Immature natural killer cell (primary cell): ENCODE data around the gene TBKBP1. TPM values are rescaled to one million over a fixed set of nuclear protein-coding genes. Genes with fewer than 3 reads are reported as not detected.

Source experiments
- DNase-seq, 3 donors: peaks; one replicate each; pipeline ENCODE4 v3.0.0; 2022; ENCODE audit warnings: mixed read lengths in 1 of 3
- H3K27ac Mint-ChIP-seq, 6 donors: one replicate each; pipeline ENCODE4 v1.8.0; 2020; ENCODE audit warnings: mixed read lengths in 6 of 6, mild to moderate bottlenecking in 5 of 6, inconsistent platforms in 4 of 6, moderate library complexity in 3 of 6
- H3K27me3 Mint-ChIP-seq, 3 donors: one replicate each; pipeline ENCODE4 v1.8.0; 2020 to 2021; ENCODE audit warnings: low read depth in 3 of 3, mild to moderate bottlenecking in 3 of 3, mixed read lengths in 3 of 3, moderate library complexity in 3 of 3, inconsistent platforms in 1 of 3
- H3K36me3 Mint-ChIP-seq, 3 donors: one replicate each; pipeline ENCODE4 v1.8.0; 2020; ENCODE audit warnings: mixed read lengths in 3 of 3, inconsistent platforms in 2 of 3, mild to moderate bottlenecking in 2 of 3
- H3K4me1 Mint-ChIP-seq, 2 donors: one replicate each; pipeline ENCODE4 v1.8.0; 2020; ENCODE audit warnings: inconsistent platforms in 2 of 2, mild to moderate bottlenecking in 2 of 2, mixed read lengths in 2 of 2, moderate library complexity in 1 of 2
- H3K4me3 Mint-ChIP-seq, 5 donors: one replicate each; pipeline ENCODE4 v1.8.0; 2020; ENCODE audit warnings: mild to moderate bottlenecking in 5 of 5, mixed read lengths in 5 of 5, inconsistent platforms in 3 of 5, moderate library complexity in 3 of 5
- H3K9me3 Mint-ChIP-seq, 6 donors: one replicate each; pipeline ENCODE4 v1.8.0; 2020; ENCODE audit warnings: mild to moderate bottlenecking in 6 of 6, mixed read lengths in 6 of 6, inconsistent platforms in 4 of 6, moderate library complexity in 3 of 6
- polyA plus RNA-seq, 3 donors: library from polyadenylated mRNA; unstranded; fragments of 300-500 nt; fragmentation: Illumina TruSeq; gene quantifications; one replicate each; pipeline ENCODE4 v1.2.3, GENCODE V29; 2021

TBKBP1 gene
- polyA plus RNA-seq, 3 donors from 2014 or later, result 1.3 to 2.3 (median 2.2) TPM

GRCh38 chr17:47715669-47716325, 21.8 kb downstream of the TBKBP1 start:
- DNase-seq, result peak; percentile 50 to 53 (median 52)
- peaks cover 0 to 3% (median under 1%) of the 10 kb centered on the region in 3 donors for H3K36me3 Mint-ChIP-seq
- peak overlapping the region; percentile 75 to 91 (median 84) for H3K4me3 Mint-ChIP-seq
- H3K27ac Mint-ChIP-seq, result peak overlapping the region; percentile 93 to 99 (median 97)
- peaks cover 100% of the 10 kb centered on the region in 2 donors for H3K4me1 Mint-ChIP-seq
- H3K9me3 Mint-ChIP-seq, result no peaks in the 10 kb centered on the region
- peaks cover 12 to 24% (median 13%) of the 10 kb centered on the region in 3 donors for H3K27me3 Mint-ChIP-seq

- H3K4me3 Mint-ChIP-seq, result peak overlapping the region; percentile 75 to 91 (median 84)
- peaks cover 0 to 3% (median 0%) of the 10 kb centered on the region in 3 donors for H3K36me3 Mint-ChIP-seq
- peak overlapping the region; percentile 94 to 99 (median 97) for H3K27ac Mint-ChIP-seq
- peaks cover 99 to 100% of the 10 kb centered on the region in 2 donors for H3K4me1 Mint-ChIP-seq
- no peaks in the 10 kb centered on the region for H3K9me3 Mint-ChIP-seq
- H3K27me3 Mint-ChIP-seq, result peaks cover 12 to 24% (median 15%) of the 10 kb centered on the region in 3 donors
- no peak for DNase-seq
Measured at GRCh38 chr17:47716375-47716774, 22.4 kb downstream of the TBKBP1 start.

- Mint-ChIP-seq H3K4me3 (peak overlapping the region; percentile 75 to 91 (median 82)), H3K27ac (peak overlapping the region; percentile 91 to 99 (median 95)), H3K9me3 (no peaks in the 10 kb centered on the region), H3K4me1 (peaks cover 97 to 100% of the 10 kb centered on the region in 2 donors), H3K36me3 (no peaks in the 10 kb centered on the region), H3K27me3 (peaks cover 12 to 24% (median 16%) of the 10 kb centered on the region in 3 donors)
- peak in 2 of 3 donors; percentile 69 to 77 for DNase-seq
Measured at GRCh38 chr17:47717261-47717697, 23.3 kb downstream of the TBKBP1 start.

- DNase-seq, result no peak
- H3K27ac Mint-ChIP-seq, result peak overlapping the region; percentile 91 to 99 (median 95)
Measured at GRCh38 chr17:47717979-47718621, 24.1 kb downstream of the TBKBP1 start.

GRCh38 chr17:47718634-47719405, 24.9 kb downstream of the TBKBP1 start:
- Mint-ChIP-seq H3K4me3 (peak overlapping the region; percentile 75 to 91 (median 82)), H3K27ac (peak overlapping the region; percentile 91 to 99 (median 95)), H3K36me3 (no peaks in the 10 kb centered on the region), H3K4me1 (peaks cover 86 to 89% of the 10 kb centered on the region in 2 donors), H3K9me3 (no peaks in the 10 kb centered on the region), H3K27me3 (peaks cover 12 to 22% (median 16%) of the 10 kb centered on the region in 3 donors)
- no peak for DNase-seq

More at GRCh38 chr17:47717979-47718621, 24.1 kb downstream of the TBKBP1 start:
- no peaks in the 10 kb centered on the region for H3K9me3 Mint-ChIP-seq
- H3K36me3 Mint-ChIP-seq, result no peaks in the 10 kb centered on the region
- H3K27me3 Mint-ChIP-seq, result peaks cover 12 to 22% (median 16%) of the 10 kb centered on the region in 3 donors
- H3K4me3 Mint-ChIP-seq, result peak overlapping the region; percentile 75 to 91 (median 82)
- H3K4me1 Mint-ChIP-seq, result peaks cover 92 to 93% of the 10 kb centered on the region in 2 donors

- peak overlapping the region; percentile 75 to 91 (median 82) for H3K4me3 Mint-ChIP-seq
- H3K27ac Mint-ChIP-seq, result peak overlapping the region; percentile 91 to 99 (median 95)
- peak in 2 of 3 donors; percentile 59 to 61 for DNase-seq
- H3K9me3 Mint-ChIP-seq, result no peaks in the 10 kb centered on the region
- H3K36me3 Mint-ChIP-seq, result no peaks in the 10 kb centered on the region
- peaks cover 84 to 89% of the 10 kb centered on the region in 2 donors for H3K4me1 Mint-ChIP-seq
- H3K27me3 Mint-ChIP-seq, result peaks cover 9 to 19% (median 11%) of the 10 kb centered on the region in 3 donors
Measured at GRCh38 chr17:47719411-47720152, 25.6 kb downstream of the TBKBP1 start.

GRCh38 chr17:47720196-47720595, 26.2 kb downstream of the TBKBP1 start:
- Mint-ChIP-seq H3K27me3 (peaks cover 3 to 13% (median 7%) of the 10 kb centered on the region in 3 donors), H3K4me1 (peaks cover 84 to 89% of the 10 kb centered on the region in 2 donors), H3K27ac (peak overlapping the region; percentile 91 to 99 (median 95)), H3K4me3 (peak overlapping the region; percentile 72 to 91 (median 82)), H3K36me3 (no peaks in the 10 kb centered on the region), H3K9me3 (no peaks in the 10 kb centered on the region)
- DNase-seq, result no peak

GRCh38 chr17:47720754-47721533, 27.0 kb downstream of the TBKBP1 start:
- peak in 2 of 3 donors; percentile 53 to 67 for DNase-seq
- H3K27me3 Mint-ChIP-seq, result peaks cover 3 to 9% (median 7%) of the 10 kb centered on the region in 3 donors
- peak overlapping the region; percentile 61 to 91 (median 82) for H3K4me3 Mint-ChIP-seq
- H3K36me3 Mint-ChIP-seq, result no peaks in the 10 kb centered on the region
- H3K27ac Mint-ChIP-seq, result peak overlapping the region; percentile 59 to 99 (median 94)
- no peaks in the 10 kb centered on the region for H3K9me3 Mint-ChIP-seq
- H3K4me1 Mint-ChIP-seq, result peaks cover 84 to 89% of the 10 kb centered on the region in 2 donors

GRCh38 chr17:47721725-47722124, 27.8 kb downstream of the TBKBP1 start:
- Mint-ChIP-seq H3K27me3 (peaks cover 4 to 9% (median 7%) of the 10 kb centered on the region in 3 donors), H3K4me1 (peaks cover 84 to 89% of the 10 kb centered on the region in 2 donors), H3K27ac (peak overlapping the region in 5 of 6 donors; percentile 82 to 99 (median 95)), H3K9me3 (no peaks in the 10 kb centered on the region), H3K36me3 (no peaks in the 10 kb centered on the region), H3K4me3 (peak overlapping the region; percentile 61 to 91 (median 82))
- DNase-seq, result no peak

- H3K4me3 Mint-ChIP-seq, result peak overlapping the region; percentile 50 to 82 (median 72)
- no peaks in the 10 kb centered on the region for H3K9me3 Mint-ChIP-seq
- peaks cover 2 to 4% (median 2%) of the 10 kb centered on the region in 3 donors for H3K27me3 Mint-ChIP-seq
- H3K27ac Mint-ChIP-seq, result peak overlapping the region; percentile 29 to 89 (median 68)
- peaks cover 84 to 89% of the 10 kb centered on the region in 2 donors for H3K4me1 Mint-ChIP-seq
- DNase-seq, result no peak
- H3K36me3 Mint-ChIP-seq, result no peaks in the 10 kb centered on the region
Measured at GRCh38 chr17:47724705-47725104, 30.7 kb downstream of the TBKBP1 start.

GRCh38 chr17:47725446-47726111, 31.6 kb downstream of the TBKBP1 start:
- peak in 1 of 3 donors; percentile 51 for DNase-seq
- Mint-ChIP-seq H3K4me1 (peaks cover 84 to 89% of the 10 kb centered on the region in 2 donors), H3K27ac (peak overlapping the region; percentile 36 to 89 (median 82)), H3K27me3 (peaks cover 2 to 4% (median 2%) of the 10 kb centered on the region in 3 donors), H3K9me3 (no peaks in the 10 kb centered on the region), H3K4me3 (peak overlapping the region; percentile 50 to 82 (median 72)), H3K36me3 (no peaks in the 10 kb centered on the region)
